ENCODE measurements around the gene ABCC4. TPM values are rescaled to one million over a fixed set of nuclear protein-coding genes. Genes with fewer than 3 reads are reported as not detected.

The ABCC4 gene
- total and polyA plus RNA-seq, 8 donors, result 1.5 to 87.2 (median 29.7) TPM

- Histone ChIP-seq H3K4me1 (peaks cover 0 to 6% (median 0%) of the 10 kb centered on the region in 4 donors), H3K9me3 (no peaks in the 10 kb centered on the region), H3K27ac (no peak overlapping the region), H3K4me3 (no peak overlapping the region), H3K27me3 (no peaks in the 10 kb centered on the region), H3K36me3 (peaks cover 0 to 16% (median 11%) of the 10 kb centered on the region in 4 donors)
- no peak for DNase-seq
- intact Hi-C loops (cut with DNase I; ENCODE audit: low total_unique reads), result no loop called here
- TF ChIP-seq POLR2A (IDR thresholded peaks at IDR 0.05) (no peak), CTCF (IDR thresholded peaks at IDR 0.05) (no peak), POLR2AphosphoS5 (IDR thresholded peaks at IDR 0.05) (no peak), EP300 (IDR thresholded peaks at IDR 0.05) (no peak)
- WGBS, 5 donors, result 63 to 96% (median 94%) methylated on average over 2 of the region's 2 CpGs
These were observed 56.2 kb downstream of the ABCC4 start for GRCh38 chr13:95245071-95245470.

- no peak overlapping the region for H3K27ac ChIP-seq
- no peak overlapping the region for H3K4me3 ChIP-seq
- no peaks in the 10 kb centered on the region for H3K27me3 ChIP-seq
- TF ChIP-seq CTCF (IDR thresholded peaks at IDR 0.05) (no peak), EP300 (IDR thresholded peaks at IDR 0.05) (no peak), POLR2AphosphoS5 (IDR thresholded peaks at IDR 0.05) (no peak), POLR2A (IDR thresholded peaks at IDR 0.05) (no peak)
- 65 to 82% (median 72%) methylated on average over 7 of the region's 7 CpGs for WGBS, 5 donors
- intact Hi-C loops (cut with DNase I; ENCODE audit: low total_unique reads), result no loop called here
- no peak for DNase-seq
- peaks cover 0 to 6% (median 0%) of the 10 kb centered on the region in 4 donors for H3K4me1 ChIP-seq
- H3K36me3 ChIP-seq, result peaks cover 0 to 16% (median 11%) of the 10 kb centered on the region in 4 donors
- no peaks in the 10 kb centered on the region for H3K9me3 ChIP-seq
These were observed 58.0 kb downstream of the ABCC4 start for GRCh38 chr13:95243207-95243606.

- no peak for DNase-seq
- intact Hi-C loops (cut with DNase I; ENCODE audit: low total_unique reads), result no loop called here
- Histone ChIP-seq H3K4me1 (peaks cover 0 to 2% (median 0%) of the 10 kb centered on the region in 4 donors), H3K9me3 (no peaks in the 10 kb centered on the region), H3K36me3 (peaks cover 0 to 11% (median 2%) of the 10 kb centered on the region in 4 donors), H3K27me3 (no peaks in the 10 kb centered on the region), H3K4me3 (no peak overlapping the region), H3K27ac (no peak overlapping the region)
- no peak for TF ChIP-seq CTCF (IDR thresholded peaks at IDR 0.05)
- WGBS, 5 donors, result 59 to 100% (median 93%) methylated on average over 1 of the region's 1 CpG
These were observed 59.9 kb downstream of the ABCC4 start for GRCh38 chr13:95241321-95241720.

GRCh38 chr13:95239283-95239682 lies 62.0 kb downstream of the ABCC4 start:
- no peak overlapping the region for H3K27ac ChIP-seq
- 61 to 72% (median 66%) methylated on average over 2 of the region's 2 CpGs for WGBS, 5 donors
- TF ChIP-seq CTCF (IDR thresholded peaks at IDR 0.05) (no peak), POLR2AphosphoS5 (IDR thresholded peaks at IDR 0.05) (no peak), EP300 (IDR thresholded peaks at IDR 0.05) (no peak), POLR2A (IDR thresholded peaks at IDR 0.05) (no peak)

More at GRCh38 chr13:95239283-95239682, 62.0 kb downstream of the ABCC4 start:
- intact Hi-C loops (cut with DNase I; ENCODE audit: low total_unique reads), result no loop called here
- Histone ChIP-seq H3K4me3 (no peak overlapping the region), H3K4me1 (peaks cover 0 to 9% (median 5%) of the 10 kb centered on the region in 4 donors), H3K9me3 (no peaks in the 10 kb centered on the region), H3K36me3 (no peaks in the 10 kb centered on the region), H3K27me3 (no peaks in the 10 kb centered on the region)
- no peak for DNase-seq

Data from stomach (tissue), 9 donors.